Astrocyte (in vitro differentiated cells and primary cell): ENCODE results near the gene RHBDL3. TPM values are rescaled to one million over a fixed set of nuclear protein-coding genes. Genes with fewer than 3 reads are reported as not detected.

Source experiments
- DNase-seq: peaks from one replicate; pipeline ENCODE4 v3.0.0-alpha.2; 2010; ENCODE audit warnings: low read depth
- FAIRE-seq: peaks from 2 replicates; lab custom pipeline; 2011; peaks lifted over from hg19 to GRCh38; lab: Jason Lieb, UNC
- H2AFZ ChIP-seq: 2 replicates; pipeline ENCODE4 v1.6.0; 2012; ENCODE audit warnings: low read depth, low read length, inconsistent platforms
- H3K27ac ChIP-seq: 2 replicates; pipeline ENCODE4 v1.5.1; 2011; ENCODE audit warnings: low read depth, low read length, inconsistent platforms
- H3K27me3 ChIP-seq: 2 replicates; pipeline ENCODE4 v1.6.0; 2011; ENCODE audit warnings: low read length, inconsistent platforms; ENCODE audit not compliant: insufficient read depth
- H3K36me3 ChIP-seq: 2 replicates; pipeline ENCODE4 v1.5.1; 2011; ENCODE audit warnings: low read length, inconsistent platforms; ENCODE audit not compliant: insufficient read depth
- H3K4me1 ChIP-seq: 2 replicates; pipeline ENCODE4 v1.5.1; 2011; ENCODE audit warnings: low read length, inconsistent platforms; ENCODE audit not compliant: insufficient read depth
- H3K4me2 ChIP-seq: 2 replicates; pipeline ENCODE4 v1.6.0; 2012; ENCODE audit warnings: low read length, inconsistent platforms
- H3K4me3 ChIP-seq: 2 replicates; pipeline ENCODE4 v1.5.1; 2011; ENCODE audit warnings: low read depth, mild to moderate bottlenecking, low read length, inconsistent platforms; ENCODE audit not compliant: insufficient read depth
- H3K79me2 ChIP-seq: 2 replicates; pipeline ENCODE4 v1.6.0; 2012; ENCODE audit warnings: mild to moderate bottlenecking, low read length, inconsistent platforms; ENCODE audit not compliant: insufficient read depth
- H3K9ac ChIP-seq: 2 replicates; pipeline ENCODE4 v1.6.0; 2012; ENCODE audit warnings: mild to moderate bottlenecking, low read length, inconsistent platforms
- H3K9me3 ChIP-seq: 2 replicates; pipeline ENCODE4 v1.5.1; 2012; ENCODE audit warnings: low read depth, mild to moderate bottlenecking, low read length, inconsistent platforms; ENCODE audit not compliant: insufficient read depth
- H4K20me1 ChIP-seq: 2 replicates; pipeline ENCODE4 v1.6.0; 2012; ENCODE audit warnings: low read length, inconsistent platforms; ENCODE audit not compliant: insufficient read depth
- H3K27ac Mint-ChIP-seq: one replicate; pipeline ENCODE4 v1.8.0; 2021; ENCODE audit warnings: mild to moderate bottlenecking, mixed read lengths; ENCODE audit not compliant: unreplicated experiment
- H3K27me3 Mint-ChIP-seq: one replicate; pipeline ENCODE4 v1.8.0; 2021; ENCODE audit warnings: low read depth, mixed read lengths; ENCODE audit not compliant: unreplicated experiment
- H3K36me3 Mint-ChIP-seq: one replicate; pipeline ENCODE4 v1.8.0; 2021; ENCODE audit warnings: low read depth, mixed read lengths; ENCODE audit not compliant: unreplicated experiment
- H3K4me1 Mint-ChIP-seq: one replicate; pipeline ENCODE4 v1.8.0; 2021; ENCODE audit warnings: low read depth, mixed read lengths; ENCODE audit not compliant: unreplicated experiment
- H3K4me3 Mint-ChIP-seq: one replicate; pipeline ENCODE4 v1.8.0; 2021; ENCODE audit warnings: mild to moderate bottlenecking, moderate library complexity, mixed read lengths; ENCODE audit not compliant: unreplicated experiment
- H3K9me3 Mint-ChIP-seq: one replicate; pipeline ENCODE4 v1.8.0; 2021; ENCODE audit warnings: mild to moderate bottlenecking, mixed read lengths; ENCODE audit not compliant: unreplicated experiment
- CTCF ChIP-seq: IDR thresholded peaks from 2 replicates; pipeline ENCODE4 v1.5.1; 2011; ENCODE audit warnings: low read depth, mild to moderate bottlenecking, inconsistent platforms, low read length, moderate library complexity; ENCODE audit not compliant: insufficient read depth
- EZH2 ChIP-seq: IDR thresholded peaks from 2 replicates; pipeline ENCODE4 v1.6.1; 2012; ENCODE audit warnings: mild to moderate bottlenecking, low read length, inconsistent platforms; ENCODE audit not compliant: insufficient read depth
- total RNA-seq: library from RNA; stranded (reverse); gene quantifications from 2 replicates; pipeline ENCODE4 v1.2.1, GENCODE V29; 2021

Gene RHBDL3
- total RNA-seq, 1 donor from 2014 or later, result 1.4 TPM

- no peak overlapping the region for H3K27ac Mint-ChIP-seq
- Histone ChIP-seq H3K27ac (no peak overlapping the region), H3K27me3 (peaks cover 3% of the 10 kb centered on the region), H4K20me1 (no peaks in the 10 kb centered on the region), H3K4me3 (no peak overlapping the region), H3K79me2 (no peaks in the 10 kb centered on the region), H2AFZ (no peak overlapping the region), H3K36me3 (no peaks in the 10 kb centered on the region), H3K4me2 (no peak overlapping the region), H3K9ac (no peak overlapping the region), H3K9me3 (no peaks in the 10 kb centered on the region), H3K4me1 (no peaks in the 10 kb centered on the region)
- peaks cover 20% of the 10 kb centered on the region for H3K27me3 Mint-ChIP-seq
- no peak overlapping the region for H3K4me3 Mint-ChIP-seq
- no peak for DNase-seq
- H3K36me3 Mint-ChIP-seq, result peaks cover 2% of the 10 kb centered on the region
- FAIRE-seq, result no peak
- TF ChIP-seq EZH2, result no peak
- H3K9me3 Mint-ChIP-seq, result no peaks in the 10 kb centered on the region
- no peaks in the 10 kb centered on the region for H3K4me1 Mint-ChIP-seq
These were observed 55.2 kb downstream of the RHBDL3 start for GRCh38 chr17:32320847-32321246.

GRCh38 chr17:32323046-32323445, 57.4 kb downstream of the RHBDL3 start:
- no peak overlapping the region for H3K27ac ChIP-seq
- Mint-ChIP-seq H3K4me1 (no peaks in the 10 kb centered on the region), H3K27me3 (peaks cover 14% of the 10 kb centered on the region), H3K27ac (no peak overlapping the region), H3K4me3 (no peak overlapping the region), H3K9me3 (no peaks in the 10 kb centered on the region), H3K36me3 (peaks cover 2% of the 10 kb centered on the region)
- no peak overlapping the region for H3K4me3 ChIP-seq
- FAIRE-seq (no peak), DNase-seq (no peak)
- H3K9ac ChIP-seq, result no peak overlapping the region
- H3K79me2 ChIP-seq, result no peaks in the 10 kb centered on the region
- H3K9me3 ChIP-seq, result no peaks in the 10 kb centered on the region
- no peak for TF ChIP-seq CTCF
- no peak for TF ChIP-seq EZH2
- no peak overlapping the region for H3K4me2 ChIP-seq
- H3K4me1 ChIP-seq, result no peaks in the 10 kb centered on the region
- no peaks in the 10 kb centered on the region for H4K20me1 ChIP-seq
- H3K27me3 ChIP-seq, result no peaks in the 10 kb centered on the region
- H3K36me3 ChIP-seq, result no peaks in the 10 kb centered on the region
- no peak overlapping the region for H2AFZ ChIP-seq

- FAIRE-seq (no peak), DNase-seq (no peak)
- no peak overlapping the region for H3K27ac Mint-ChIP-seq
- no peaks in the 10 kb centered on the region for H3K9me3 ChIP-seq
- H3K27me3 Mint-ChIP-seq, result peaks cover 13% of the 10 kb centered on the region
- peak overlapping the region; percentile 65 for H3K4me2 ChIP-seq
- H3K79me2 ChIP-seq, result no peaks in the 10 kb centered on the region
- H3K4me3 ChIP-seq, result no peak overlapping the region
- H3K9me3 Mint-ChIP-seq, result no peaks in the 10 kb centered on the region
- no peak overlapping the region for H3K4me3 Mint-ChIP-seq
- H3K9ac ChIP-seq, result peak overlapping the region; percentile 13
- H2AFZ ChIP-seq, result peak overlapping the region; percentile 48
- TF ChIP-seq EZH2 (no peak), CTCF (no peak)
- no peaks in the 10 kb centered on the region for H3K4me1 ChIP-seq
- no peaks in the 10 kb centered on the region for H3K27me3 ChIP-seq
- no peaks in the 10 kb centered on the region for H3K4me1 Mint-ChIP-seq
- no peaks in the 10 kb centered on the region for H3K36me3 ChIP-seq
- no peak overlapping the region for H3K27ac ChIP-seq
- H4K20me1 ChIP-seq, result no peaks in the 10 kb centered on the region
- peaks cover 2% of the 10 kb centered on the region for H3K36me3 Mint-ChIP-seq
These were observed 58.3 kb downstream of the RHBDL3 start for GRCh38 chr17:32323811-32324491.
